Activated T-cell treated with anti-CD3 and anti-CD28 coated beads for 4 hours (primary cell): Measurements from ENCODE around the gene POLR2L.

Experiments
- DNase-seq: peaks from one replicate; pipeline ENCODE4 v3.0.0-alpha.2; 2020

POLR2L gene

GRCh38 chr11:853682-854448 lies 11.5 kb upstream of the POLR2L start:
- no peak for DNase-seq

DNA sequence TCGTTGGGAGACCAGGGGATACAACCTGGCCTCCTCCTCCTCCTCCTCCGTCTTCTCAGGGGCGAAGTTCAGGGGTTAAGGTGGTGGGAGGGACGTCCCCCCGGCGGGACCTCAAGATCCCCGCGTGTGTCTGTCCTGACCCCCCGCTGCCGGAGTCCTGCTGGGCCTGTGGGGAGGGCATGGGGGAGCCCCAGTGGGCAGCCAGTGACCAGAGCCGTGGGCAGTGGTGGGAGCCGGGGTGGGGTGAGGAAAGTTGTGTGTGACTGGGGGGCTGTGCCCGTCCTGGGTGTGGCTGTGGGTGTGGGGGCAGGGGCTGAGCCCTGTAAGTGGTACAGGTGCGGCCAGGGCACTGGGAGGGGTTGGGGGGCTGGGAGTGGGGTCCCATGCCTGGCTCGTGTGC lies 10.4 kb upstream of the POLR2L start:
- DNase-seq = no peak

GRCh38 chr11:850775-851763 lies 8.7 kb upstream of the POLR2L start:
- DNase-seq = no peak

DNA sequence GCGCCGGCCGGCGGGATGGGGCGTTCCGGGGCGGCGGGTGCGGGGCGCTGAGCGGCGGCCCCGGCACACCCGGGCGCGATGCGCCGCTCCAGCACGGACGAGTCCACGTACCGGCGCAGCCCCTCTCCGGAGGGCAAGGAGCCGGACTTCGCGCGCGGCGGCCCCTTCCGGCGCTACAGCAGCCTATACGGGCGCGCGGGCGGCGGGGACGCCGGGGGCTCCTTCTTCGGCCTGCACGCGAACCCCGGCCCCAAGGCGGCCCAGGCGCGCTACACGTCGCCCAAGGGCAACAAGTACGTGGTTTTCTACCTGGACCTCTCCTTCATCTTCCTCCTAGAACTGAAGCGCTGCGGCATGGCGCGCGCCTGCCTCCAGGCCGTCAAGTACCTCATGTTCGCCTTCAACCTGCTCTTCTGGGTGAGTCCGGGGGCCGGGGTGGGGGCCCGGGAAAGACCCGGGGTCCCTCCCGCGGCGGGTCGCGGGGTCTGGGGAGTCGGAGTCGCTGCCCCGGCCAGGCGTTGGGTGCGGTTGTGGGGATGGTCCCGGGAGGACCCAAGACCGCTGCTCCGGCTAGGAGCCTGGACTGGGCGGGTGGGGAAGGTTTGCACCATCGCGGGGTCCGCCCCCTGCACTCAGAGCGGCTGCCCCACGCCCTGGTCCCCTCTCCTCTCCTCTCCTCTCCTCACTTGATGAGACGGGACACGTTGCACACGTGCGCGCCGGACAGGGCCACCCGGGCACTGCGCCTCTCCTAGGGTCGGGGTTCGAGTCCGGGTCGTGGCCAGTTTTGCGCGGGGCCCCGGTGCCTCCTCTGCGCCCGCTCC lies 7.8 kb upstream of the POLR2L start:
- DNase-seq = no peak

- no peak for DNase-seq
These were observed 6.9 kb upstream of the POLR2L start for GRCh38 chr11:849104-849824.

DNA sequence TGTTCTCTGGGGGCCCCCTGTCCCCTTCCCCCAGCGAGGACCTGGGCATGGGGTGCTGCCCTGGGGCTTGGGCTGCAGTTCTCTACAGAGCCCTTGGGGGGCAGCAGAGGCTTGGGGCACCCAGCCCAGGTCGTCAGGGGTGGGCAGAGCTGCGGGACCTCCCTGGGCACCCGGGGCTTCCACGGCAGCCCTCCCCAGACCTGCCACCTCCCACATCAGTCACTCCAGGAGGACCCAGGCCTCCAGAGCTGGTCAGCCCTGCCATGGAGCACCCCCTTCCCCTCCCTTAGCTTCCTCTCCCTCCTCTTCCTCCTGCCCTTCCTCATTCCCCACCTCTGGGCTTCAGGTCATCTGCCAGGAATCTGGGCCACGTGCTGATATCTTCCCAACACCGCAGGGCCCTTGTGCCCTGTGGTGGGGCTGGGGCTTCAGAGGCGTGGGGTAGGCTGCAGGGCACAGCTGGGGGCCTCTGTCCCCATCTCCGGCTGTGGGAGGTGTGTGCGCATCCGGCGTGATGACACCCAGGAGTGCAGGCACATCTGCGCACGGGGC lies 6.1 kb upstream of the POLR2L start:
- peak; percentile 56 for DNase-seq

DNA sequence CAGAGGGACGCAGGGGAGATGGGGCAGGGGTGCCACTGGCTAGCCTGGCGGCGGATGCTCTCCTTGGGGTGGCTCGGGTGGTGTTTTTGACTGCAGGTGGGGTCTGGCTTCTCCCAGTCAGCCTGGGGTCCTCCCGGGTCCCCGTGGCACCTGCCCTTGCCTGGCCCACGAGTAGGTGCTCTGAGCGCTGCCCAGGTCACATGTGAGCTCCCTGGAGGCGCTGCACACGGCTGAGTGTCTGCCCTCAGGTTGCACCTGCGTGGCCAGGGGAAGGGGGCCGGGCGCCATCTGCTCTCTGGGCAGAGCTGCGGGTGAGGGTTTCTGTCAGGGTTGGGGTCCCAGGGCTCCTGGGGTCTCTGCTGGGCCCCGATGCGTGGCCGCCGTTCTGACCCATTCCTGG lies 5.5 kb upstream of the POLR2L start:
- no peak for DNase-seq

DNA sequence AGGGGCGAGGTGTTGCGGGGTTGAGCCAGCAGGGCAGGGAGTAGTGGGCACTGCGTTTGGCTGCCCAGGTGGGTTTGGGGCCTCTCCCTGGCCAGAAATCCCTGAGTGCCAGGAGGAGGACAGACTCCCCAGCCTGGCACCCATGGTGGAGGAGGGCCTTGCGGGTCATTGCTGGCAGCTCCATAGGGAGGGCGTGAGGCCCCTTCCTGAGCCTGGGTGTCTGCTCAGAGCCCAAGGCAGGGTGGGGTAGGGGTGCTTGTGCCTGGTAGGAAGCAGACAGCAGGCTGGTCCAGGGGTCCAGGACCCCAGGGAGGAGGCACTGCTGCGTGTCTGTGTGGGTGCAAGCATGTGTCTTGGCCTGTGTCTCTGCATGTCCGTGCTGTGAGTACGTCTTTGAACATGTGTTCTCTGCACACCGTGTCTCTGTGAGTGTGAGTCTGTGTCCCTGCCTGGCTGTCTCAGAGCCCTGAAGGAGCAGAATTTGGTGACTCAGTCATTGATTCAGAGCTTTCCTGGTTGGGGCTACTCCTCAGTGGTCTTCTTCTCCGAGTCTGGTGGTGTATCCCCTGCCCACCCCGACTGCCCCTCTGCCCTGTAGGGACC lies 4.3 kb upstream of the POLR2L start:
- DNase-seq = no peak

GRCh38 chr11:845872-846495 lies 3.7 kb upstream of the POLR2L start:
- no peak for DNase-seq

GRCh38 chr11:844693-845644 lies 2.6 kb upstream of the POLR2L start:
- no peak for DNase-seq

- no peak for DNase-seq
These were observed 1.7 kb upstream of the POLR2L start for GRCh38 chr11:843818-844692.

GRCh38 chr11:843086-843734 lies 881 bp upstream of the POLR2L start:
- no peak for DNase-seq

- DNase-seq = no peak
These were observed 354 bp downstream of the POLR2L start for GRCh38 chr11:841981-842369.

DNA sequence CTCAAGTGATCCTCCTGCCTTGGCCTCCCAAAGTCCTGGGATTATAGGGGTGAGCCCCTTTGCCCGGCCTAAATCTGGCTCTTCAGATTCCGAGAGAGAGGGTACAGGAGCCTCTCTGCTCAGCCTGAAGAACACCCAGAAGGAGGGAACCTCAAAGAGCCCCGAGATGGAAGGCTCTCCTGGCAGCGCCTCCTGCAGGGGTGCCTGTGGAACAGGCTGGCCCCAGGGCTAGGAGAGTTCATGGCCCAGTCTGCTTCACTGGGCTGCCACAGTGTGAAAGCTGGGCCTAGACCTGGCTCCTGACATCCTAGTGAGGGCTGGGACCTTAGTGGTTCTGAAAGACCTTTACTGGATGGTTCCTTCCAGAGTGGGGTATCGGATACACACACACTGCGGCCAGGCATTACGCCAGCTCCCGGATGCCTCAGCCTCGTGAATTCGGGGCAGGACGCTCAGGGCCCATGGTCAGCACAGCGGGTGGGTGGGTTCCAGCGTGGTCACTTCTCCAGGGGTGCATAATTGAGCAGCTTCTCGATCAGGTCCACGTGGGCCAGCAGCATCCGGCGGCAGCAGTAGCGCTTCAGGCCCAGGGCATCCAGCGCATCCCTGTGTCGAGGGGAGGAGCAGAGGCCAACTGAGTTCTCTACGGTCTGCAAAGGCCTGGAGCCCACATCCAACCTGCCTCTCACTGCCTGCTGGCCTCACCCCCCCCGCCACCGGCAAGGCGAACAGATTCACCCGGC lies 2.3 kb downstream of the POLR2L start:
- no peak for DNase-seq

GRCh38 chr11:839280-839623 lies 3.1 kb downstream of the POLR2L start:
- DNase-seq = no peak

GRCh38 chr11:838441-839279 lies 3.7 kb downstream of the POLR2L start:
- no peak for DNase-seq

- DNase-seq = no peak
These were observed 4.4 kb downstream of the POLR2L start for GRCh38 chr11:837990-838307.
